Activated CD8-positive, alpha-beta T cell treated with anti-CD3 and anti-CD28 coated beads, Interleukin-2, amount 10 ng/mL, durations not matched to agents 7 days and 5 days (primary cell): ENCODE results near the gene FLYWCH2. TPM values are rescaled to one million over a fixed set of nuclear protein-coding genes. Genes with fewer than 3 reads are reported as not detected.

Source experiments
- ATAC-seq: fragments of 150-1000 bp; cut with Tn5 transposase; one replicate; pipeline ENCODE4 v1.10.0; 2021; ENCODE audit warnings: moderate library complexity
- CTCF ChIA-PET: fragments of 350-600 bp; sonication (Branson Sonifier 250); formaldehyde crosslinking; loops from one replicate; lab custom pipeline; 2021; ENCODE audit warnings: antibody characterized with exemption; lab: Charles Lee
- POLR2A ChIA-PET: fragments of 350-600 bp; sonication (Branson Sonifier 250); formaldehyde crosslinking; loops from one replicate; lab custom pipeline; 2021; ENCODE audit warnings: antibody characterized with exemption; lab: Charles Lee
- DNase-seq: peaks from one replicate; pipeline ENCODE4 v3.0.0-alpha.2; 2020
- H3K27ac Mint-ChIP-seq: one replicate; pipeline ENCODE4 v1.8.0; 2021; ENCODE audit warnings: mild to moderate bottlenecking, mixed read lengths
- H3K27me3 Mint-ChIP-seq: one replicate; pipeline ENCODE4 v1.8.0; 2021; ENCODE audit warnings: low read depth, mixed read lengths
- H3K36me3 Mint-ChIP-seq: one replicate; pipeline ENCODE4 v1.8.0; 2021; ENCODE audit warnings: low read depth, mixed read lengths
- H3K4me1 Mint-ChIP-seq: one replicate; pipeline ENCODE4 v1.8.0; 2021; ENCODE audit warnings: low read depth, mixed read lengths
- H3K4me3 Mint-ChIP-seq: one replicate; pipeline ENCODE4 v1.8.0; 2021; ENCODE audit warnings: mild to moderate bottlenecking, mixed read lengths
- H3K9me3 Mint-ChIP-seq: one replicate; pipeline ENCODE4 v1.8.0; 2022; ENCODE audit warnings: mixed read lengths; ENCODE audit not compliant: insufficient read depth
- total RNA-seq, 2 experiments: library from RNA; stranded (reverse); gene quantifications; one replicate each; pipeline ENCODE4 v1.2.3, GENCODE V29; 2021

FLYWCH2 gene
- total RNA-seq = 10 to 100 TPM; 22.5 to 22.8 TPM

- peaks cover 3% of the 10 kb centered on the region for H3K36me3 Mint-ChIP-seq
- H3K4me3 Mint-ChIP-seq = peak within 1 kb of the TSS; percentile 87
- peak within 1 kb of the TSS; percentile 97 for H3K27ac Mint-ChIP-seq
- ChIA-PET POLR2A (interaction anchor here (0.6 to 1.7 kb wide), 8 partner anchors 10 to 201 kb away, joined by 3 to 13 read pairs (median 4); partner anchors contain the start of gene KCTD5), CTCF (interaction anchor here (0.9 to 3.1 kb wide), 18 partner anchors 8 to 247 kb away, joined by 3 to 20 read pairs (median 7); partner anchors contain the start of genes FLYWCH1 and KCTD5)
- H3K27me3 Mint-ChIP-seq = peaks cover 4% of the 10 kb centered on the region
- peak; percentile 100 for DNase-seq
- peaks cover 14% of the 10 kb centered on the region for H3K4me1 Mint-ChIP-seq
- ATAC-seq = peak; percentile 94
- H3K9me3 Mint-ChIP-seq = peaks cover 4% of the 10 kb centered on the region
Measured at GRCh38 chr16:2882650-2883457, at the start of gene FLYWCH2. TSS of gene FLYWCH2 (plus strand) at chr16:2883215. CDS start at chr16:2896450, 13,235 bp downstream.

- H3K27me3 Mint-ChIP-seq = peaks cover 6% of the 10 kb centered on the region
- no peak for ATAC-seq
- POLR2A ChIA-PET = no interaction called here
Measured at GRCh38 chr16:2833776-2834175, 49.2 kb upstream of the FLYWCH2 start.

GRCh38 chr16:2834968-2835367 lies 48.0 kb upstream of the FLYWCH2 start:
- no peak for DNase-seq
- ATAC-seq = no peak
- no peak overlapping the region for H3K4me3 Mint-ChIP-seq
- H3K9me3 Mint-ChIP-seq = no peaks in the 10 kb centered on the region
- ChIA-PET CTCF (no interaction called here), POLR2A (no interaction called here)
- H3K27me3 Mint-ChIP-seq = peaks cover 6% of the 10 kb centered on the region
- peaks cover 4% of the 10 kb centered on the region for H3K36me3 Mint-ChIP-seq
- no peak overlapping the region for H3K27ac Mint-ChIP-seq
- peaks cover 20% of the 10 kb centered on the region for H3K4me1 Mint-ChIP-seq

More at GRCh38 chr16:2833776-2834175, 49.2 kb upstream of the FLYWCH2 start:
- CTCF ChIA-PET = no interaction called here
- H3K9me3 Mint-ChIP-seq = no peaks in the 10 kb centered on the region
- no peak overlapping the region for H3K27ac Mint-ChIP-seq
- H3K4me3 Mint-ChIP-seq = no peak overlapping the region
- H3K36me3 Mint-ChIP-seq = peaks cover 4% of the 10 kb centered on the region
- H3K4me1 Mint-ChIP-seq = peaks cover 13% of the 10 kb centered on the region
- no peak for DNase-seq

- no peak overlapping the region for H3K27ac Mint-ChIP-seq
- H3K36me3 Mint-ChIP-seq = peaks cover 4% of the 10 kb centered on the region
- H3K9me3 Mint-ChIP-seq = no peaks in the 10 kb centered on the region
- ChIA-PET POLR2A (no interaction called here), CTCF (interaction anchor here (0.8 to 1.0 kb wide), 2 partner anchors 32 to 85 kb away, joined by 3 read pairs; no protein-coding TSS in a partner anchor)
- no peak overlapping the region for H3K4me3 Mint-ChIP-seq
- H3K27me3 Mint-ChIP-seq = peaks cover 6% of the 10 kb centered on the region
- ATAC-seq (no peak), DNase-seq (no peak)
- peaks cover 16% of the 10 kb centered on the region for H3K4me1 Mint-ChIP-seq
Measured at GRCh38 chr16:2835638-2836493, 47.1 kb upstream of the FLYWCH2 start.

- DNase-seq = no peak
- H3K27ac Mint-ChIP-seq = no peak overlapping the region
- peaks cover 4% of the 10 kb centered on the region for H3K36me3 Mint-ChIP-seq
- no peak overlapping the region for H3K4me3 Mint-ChIP-seq
- no peak for ATAC-seq
- peaks cover 20% of the 10 kb centered on the region for H3K4me1 Mint-ChIP-seq
- ChIA-PET POLR2A (no interaction called here), CTCF (interaction anchor here (0.8 to 1.0 kb wide), 2 partner anchors 31 to 84 kb away, joined by 3 read pairs; no protein-coding TSS in a partner anchor)
- no peaks in the 10 kb centered on the region for H3K9me3 Mint-ChIP-seq
- peaks cover 6% of the 10 kb centered on the region for H3K27me3 Mint-ChIP-seq
Measured at GRCh38 chr16:2836646-2837508, 46.1 kb upstream of the FLYWCH2 start.

GRCh38 chr16:2838928-2839327 lies 44.1 kb upstream of the FLYWCH2 start:
- H3K4me1 Mint-ChIP-seq = peaks cover 34% of the 10 kb centered on the region
- no peaks in the 10 kb centered on the region for H3K36me3 Mint-ChIP-seq
- no peaks in the 10 kb centered on the region for H3K9me3 Mint-ChIP-seq
- peaks cover 6% of the 10 kb centered on the region for H3K27me3 Mint-ChIP-seq
- ChIA-PET POLR2A (interaction anchor here (0.8 to 1.8 kb wide), 3 partner anchors 27 to 62 kb away, joined by 3 to 14 read pairs (median 4); partner anchors contain the start of gene ELOB), CTCF (interaction anchor here (0.6 to 2.9 kb wide), 23 partner anchors 9 to 142 kb away, joined by 3 to 151 read pairs (median 5); partner anchors contain the start of genes FLYWCH1, FLYWCH2, PKMYT1 and ZG16B)
- DNase-seq (peak; percentile 71), ATAC-seq (peak; percentile 81)
- no peak overlapping the region for H3K4me3 Mint-ChIP-seq
- no peak overlapping the region for H3K27ac Mint-ChIP-seq

GRCh38 chr16:2839650-2840450 lies 43.2 kb upstream of the FLYWCH2 start:
- Mint-ChIP-seq H3K27ac (peak overlapping the region; percentile 51), H3K4me1 (peaks cover 39% of the 10 kb centered on the region), H3K27me3 (peaks cover 6% of the 10 kb centered on the region), H3K9me3 (no peaks in the 10 kb centered on the region), H3K36me3 (no peaks in the 10 kb centered on the region), H3K4me3 (no peak overlapping the region)
- POLR2A ChIA-PET = interaction anchor here (0.8 to 1.8 kb wide), 2 partner anchors 26 to 28 kb away, joined by 4 to 14 read pairs; no protein-coding TSS in a partner anchor
- CTCF ChIA-PET = interaction anchor here (0.6 to 2.9 kb wide), 20 partner anchors 9 to 141 kb away, joined by 3 to 151 read pairs (median 5); partner anchors contain the start of genes FLYWCH1, FLYWCH2, PKMYT1 and ZG16B
- ATAC-seq (no peak), DNase-seq (no peak)

- no peaks in the 10 kb centered on the region for H3K36me3 Mint-ChIP-seq
- no peak for ATAC-seq
- peaks cover 48% of the 10 kb centered on the region for H3K4me1 Mint-ChIP-seq
- no peak overlapping the region for H3K27ac Mint-ChIP-seq
- ChIA-PET CTCF (no interaction called here), POLR2A (no interaction called here)
- H3K27me3 Mint-ChIP-seq = peaks cover 6% of the 10 kb centered on the region
- no peak overlapping the region for H3K4me3 Mint-ChIP-seq
- H3K9me3 Mint-ChIP-seq = no peaks in the 10 kb centered on the region
- no peak for DNase-seq
Measured at GRCh38 chr16:2840914-2841313, 42.1 kb upstream of the FLYWCH2 start.

- peak overlapping the region; percentile 88 for H3K27ac Mint-ChIP-seq
- ChIA-PET POLR2A (interaction anchor here (1.0 kb wide), 1 partner anchor 26 kb away, joined by 5 read pairs; no protein-coding TSS in a partner anchor), CTCF (interaction anchor here (0.8 to 2.4 kb wide), 5 partner anchors 23 to 77 kb away, joined by 3 to 25 read pairs (median 6); partner anchors contain the start of genes FLYWCH1 and FLYWCH2)
- ATAC-seq = no peak
- peak overlapping the region; percentile 54 for H3K4me3 Mint-ChIP-seq
- peaks cover 6% of the 10 kb centered on the region for H3K27me3 Mint-ChIP-seq
- H3K4me1 Mint-ChIP-seq = peaks cover 56% of the 10 kb centered on the region
- no peaks in the 10 kb centered on the region for H3K36me3 Mint-ChIP-seq
- no peaks in the 10 kb centered on the region for H3K9me3 Mint-ChIP-seq
- no peak for DNase-seq
Measured at GRCh38 chr16:2841606-2842339, 41.2 kb upstream of the FLYWCH2 start.
